WTC11 (cell line): Measurements from ENCODE around the gene LPP.

Source experiments
- CBFB ChIP-seq: sonication (generic); formaldehyde crosslinking; IDR thresholded peaks from 2 replicates; pipeline ENCODE4 v1.8.1; 2022; ENCODE audit warnings: mild to moderate bottlenecking, low read depth, missing genetic modification reagents
- TF ChIP-seq, protein P1 (sequence below): fragments of 200-600 bp; IDR thresholded peaks from 2 replicates; pipeline ENCODE4 v1.8.0; 2022; ENCODE audit warnings: antibody characterized with exemption
- TF ChIP-seq, protein P2 (sequence below): sonication (generic); formaldehyde crosslinking; IDR thresholded peaks from 2 replicates; pipeline ENCODE4 v1.8.1; 2023; ENCODE audit warnings: mild to moderate bottlenecking, missing genetic modification reagents

DNA sequence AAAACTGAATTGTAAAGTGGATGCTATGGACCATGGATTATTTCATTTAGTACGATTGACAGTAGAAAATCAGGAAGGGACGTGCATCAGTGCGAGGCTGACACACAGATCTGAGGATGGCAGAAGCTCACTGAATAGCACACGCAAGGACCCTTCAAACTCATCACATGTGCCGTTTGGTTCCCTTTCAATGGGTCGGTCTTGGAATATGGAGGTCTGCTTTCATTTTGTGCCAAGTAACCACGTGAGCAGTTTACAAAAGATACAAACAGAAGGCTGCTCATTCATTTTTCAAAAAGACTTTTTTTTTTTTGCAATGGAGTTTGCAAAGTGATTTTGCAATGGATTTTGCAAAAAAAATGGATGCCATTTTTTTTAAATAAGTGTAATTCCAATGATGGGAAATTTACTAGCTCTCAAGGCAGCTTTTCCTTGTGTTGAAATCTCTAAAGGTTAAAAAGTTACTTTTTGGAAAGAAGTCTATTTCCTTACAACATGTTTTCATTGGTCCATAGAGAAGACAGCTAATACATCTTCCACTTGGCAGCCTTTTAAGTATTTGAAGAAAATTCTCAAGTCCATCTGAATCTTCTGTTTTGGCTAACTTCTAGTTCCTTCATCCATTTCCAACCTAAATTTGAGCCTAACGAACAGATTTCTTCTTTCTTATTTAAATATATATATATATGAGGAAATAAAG lies 625.5 kb downstream of the LPP start:
- TF ChIP-seq, protein P1, sequence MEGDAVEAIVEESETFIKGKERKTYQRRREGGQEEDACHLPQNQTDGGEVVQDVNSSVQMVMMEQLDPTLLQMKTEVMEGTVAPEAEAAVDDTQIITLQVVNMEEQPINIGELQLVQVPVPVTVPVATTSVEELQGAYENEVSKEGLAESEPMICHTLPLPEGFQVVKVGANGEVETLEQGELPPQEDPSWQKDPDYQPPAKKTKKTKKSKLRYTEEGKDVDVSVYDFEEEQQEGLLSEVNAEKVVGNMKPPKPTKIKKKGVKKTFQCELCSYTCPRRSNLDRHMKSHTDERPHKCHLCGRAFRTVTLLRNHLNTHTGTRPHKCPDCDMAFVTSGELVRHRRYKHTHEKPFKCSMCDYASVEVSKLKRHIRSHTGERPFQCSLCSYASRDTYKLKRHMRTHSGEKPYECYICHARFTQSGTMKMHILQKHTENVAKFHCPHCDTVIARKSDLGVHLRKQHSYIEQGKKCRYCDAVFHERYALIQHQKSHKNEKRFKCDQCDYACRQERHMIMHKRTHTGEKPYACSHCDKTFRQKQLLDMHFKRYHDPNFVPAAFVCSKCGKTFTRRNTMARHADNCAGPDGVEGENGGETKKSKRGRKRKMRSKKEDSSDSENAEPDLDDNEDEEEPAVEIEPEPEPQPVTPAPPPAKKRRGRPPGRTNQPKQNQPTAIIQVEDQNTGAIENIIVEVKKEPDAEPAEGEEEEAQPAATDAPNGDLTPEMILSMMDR: no peak
- TF ChIP-seq CBFB (CRISPR knock-in tag): no peak
- TF ChIP-seq, protein P2, sequence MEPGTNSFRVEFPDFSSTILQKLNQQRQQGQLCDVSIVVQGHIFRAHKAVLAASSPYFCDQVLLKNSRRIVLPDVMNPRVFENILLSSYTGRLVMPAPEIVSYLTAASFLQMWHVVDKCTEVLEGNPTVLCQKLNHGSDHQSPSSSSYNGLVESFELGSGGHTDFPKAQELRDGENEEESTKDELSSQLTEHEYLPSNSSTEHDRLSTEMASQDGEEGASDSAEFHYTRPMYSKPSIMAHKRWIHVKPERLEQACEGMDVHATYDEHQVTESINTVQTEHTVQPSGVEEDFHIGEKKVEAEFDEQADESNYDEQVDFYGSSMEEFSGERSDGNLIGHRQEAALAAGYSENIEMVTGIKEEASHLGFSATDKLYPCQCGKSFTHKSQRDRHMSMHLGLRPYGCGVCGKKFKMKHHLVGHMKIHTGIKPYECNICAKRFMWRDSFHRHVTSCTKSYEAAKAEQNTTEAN (CRISPR knock-in tag): no peak
